H1 (cell line): ENCODE results near the gene PPP1R3F. TPM values are rescaled to one million over a fixed set of nuclear protein-coding genes. Genes with fewer than 3 reads are reported as not detected.
"Not testable (repeated sequence)": the region's sequence is repeated elsewhere in the genome, so short reads cannot be mapped to it uniquely, and the experiment has no call there.

ENCODE experiments used
- CTCF ChIA-PET: fragments of 300-600 bp; sonication (Branson Sonifier 250); formaldehyde crosslinking; loops from one replicate; lab custom pipeline; 2021; ENCODE audit not compliant: partially characterized antibody; lab: Charles Lee
- POLR2A ChIA-PET: fragments of 300-600 bp; sonication (Branson Sonifier 250); formaldehyde crosslinking; loops from one replicate; lab custom pipeline; 2021; ENCODE audit warnings: inconsistent platforms; ENCODE audit not compliant: partially characterized antibody; lab: Charles Lee
- DNase-seq, 2 experiments: peaks; one replicate each; pipeline versions ENCODE4 v3.0.0 to v3.0.0-alpha.2; 2010 to 2022; ENCODE audit warnings: low spot score in 2 of 2, low read depth in 1 of 2, mixed read lengths in 1 of 2
- FAIRE-seq: peaks from 2 replicates; lab custom pipeline; 2011; peaks lifted over from hg19 to GRCh38; lab: Jason Lieb, UNC
- H2AFZ ChIP-seq: 2 replicates; pipeline ENCODE4 v1.8.1; 2012; ENCODE audit warnings: low read length, inconsistent platforms
- H2AK5ac ChIP-seq: 2 replicates; pipeline ENCODE4 v1.6.1; 2013; ENCODE audit warnings: low read depth, low read length
- H2BK120ac ChIP-seq: replicated peaks from 2 replicates; pipeline ENCODE3; 2013; ENCODE audit warnings: low read depth, low read length, inconsistent platforms
- H2BK12ac ChIP-seq: 2 replicates; pipeline ENCODE4 v1.6.1; 2013; ENCODE audit warnings: low read depth, low read length
- H2BK15ac ChIP-seq: 2 replicates; pipeline ENCODE4 v1.6.1; 2013; ENCODE audit warnings: low read length
- H2BK20ac ChIP-seq: 2 replicates; pipeline ENCODE4 v1.6.1; 2013; ENCODE audit warnings: low read length
- H2BK5ac ChIP-seq: 2 replicates; pipeline ENCODE4 v1.6.1; 2013; ENCODE audit warnings: low read depth, low read length
- H3K14ac ChIP-seq: 2 replicates; pipeline ENCODE4 v1.6.1; 2013; ENCODE audit warnings: inconsistent platforms; ENCODE audit not compliant: insufficient read length
- H3K18ac ChIP-seq: 2 replicates; pipeline ENCODE4 v1.6.1; 2013; ENCODE audit warnings: low read length; ENCODE audit errors: extremely low read depth
- H3K23ac ChIP-seq: 2 replicates; pipeline ENCODE4 v1.6.1; 2013; ENCODE audit warnings: inconsistent platforms; ENCODE audit not compliant: insufficient read length
- H3K23me2 ChIP-seq: 2 replicates; pipeline ENCODE4 v1.6.1; 2013; ENCODE audit warnings: low read depth, low read length
- H3K27ac ChIP-seq: 2 replicates; pipeline ENCODE4 v1.6.1; 2011; ENCODE audit warnings: low read depth, low read length, inconsistent platforms
- H3K27me3 ChIP-seq, 4 experiments: replicated peaks in 1 of 4; 1 replicate in 1 of 4; 2 replicates in 3 of 4; pipeline versions ENCODE4 v1.6.1 to v1.8.1; 2011 to 2013; ENCODE audit warnings: low read length in 3 of 4, mild to moderate bottlenecking in 3 of 4, inconsistent platforms in 2 of 4, mixed read lengths in 2 of 4, moderate library complexity in 1 of 4; ENCODE audit not compliant: control insufficient read depth in 3 of 4, insufficient read depth in 3 of 4; ENCODE audit errors: extremely low read depth in 1 of 4
- H3K36me3 ChIP-seq, 4 experiments: 2 replicates each; pipeline versions ENCODE4 v1.6.1 to v1.8.1; 2011 to 2013; ENCODE audit warnings: mild to moderate bottlenecking in 4 of 4, low read length in 3 of 4, moderate library complexity in 2 of 4, control low read depth in 1 of 4, inconsistent platforms in 1 of 4; ENCODE audit not compliant: insufficient read depth in 4 of 4, control insufficient read depth in 2 of 4
- H3K4ac ChIP-seq: replicated peaks from 2 replicates; pipeline ENCODE3; 2013; ENCODE audit warnings: low read length, low read depth, mixed read lengths, inconsistent platforms; ENCODE audit not compliant: insufficient read length
- H3K4me1 ChIP-seq, 4 experiments: replicated peaks in 1 of 4; 1 replicate in 1 of 4; 2 replicates in 3 of 4; pipeline versions ENCODE4 v1.6.1 to v1.8.1; 2011 to 2013; ENCODE audit warnings: low read length in 3 of 4, inconsistent platforms in 2 of 4, mixed read lengths in 1 of 4; ENCODE audit not compliant: insufficient read depth in 4 of 4, control insufficient read depth in 3 of 4
- H3K4me2 ChIP-seq, 2 experiments: 2 replicates each; pipeline versions ENCODE4 v1.6.1 to v1.8.1; 2011 to 2013; ENCODE audit warnings: low read depth in 2 of 2, low read length in 2 of 2, control low read depth in 1 of 2, inconsistent platforms in 1 of 2, mild to moderate bottlenecking in 1 of 2; ENCODE audit not compliant: insufficient read depth in 1 of 2
- H3K4me3 ChIP-seq, 4 experiments: fragments of 200-600, 300-600 bp in 1 of 4; sonication (generic), shearing (Covaris generic), sonication (Bioruptor Twin) in 1 of 4; 2 replicates each; pipeline versions ENCODE4 v1.5.1 to v1.8.1; 2011 to 2016; ENCODE audit warnings: low read length in 4 of 4, low read depth in 3 of 4, control low read depth in 2 of 4, inconsistent platforms in 2 of 4, mild to moderate bottlenecking in 2 of 4, mixed read lengths in 1 of 4, moderate library complexity in 1 of 4; ENCODE audit not compliant: insufficient read depth in 2 of 4; ENCODE audit errors: extremely low read depth in 1 of 4
- H3K56ac ChIP-seq: replicated peaks from 2 replicates; pipeline ENCODE3; 2013; ENCODE audit warnings: low read depth, mild to moderate bottlenecking, mixed read lengths, low read length, inconsistent platforms; ENCODE audit not compliant: insufficient read length
- H3K79me1 ChIP-seq: 2 replicates; pipeline ENCODE4 v1.6.1; 2013; ENCODE audit warnings: low read depth, low read length, control low read depth
- H3K79me2 ChIP-seq, 2 experiments: 2 replicates each; pipeline versions ENCODE4 v1.6.1 to v1.8.1; 2012 to 2013; ENCODE audit warnings: low read length in 2 of 2, mild to moderate bottlenecking in 2 of 2, inconsistent platforms in 1 of 2; ENCODE audit not compliant: insufficient read depth in 2 of 2, control insufficient read depth in 1 of 2
- H3K9ac ChIP-seq, 4 experiments: replicated peaks in 1 of 4; 1 replicate in 1 of 4; 2 replicates in 3 of 4; pipeline versions ENCODE4 v1.6.1 to v1.8.1; 2011 to 2013; ENCODE audit warnings: low read depth in 3 of 4, low read length in 3 of 4, control low read depth in 2 of 4, mild to moderate bottlenecking in 2 of 4, moderate library complexity in 2 of 4, inconsistent platforms in 1 of 4; ENCODE audit errors: extremely low read depth in 1 of 4
- H3K9me3 ChIP-seq, 2 experiments: 2 replicates each; pipeline versions ENCODE4 v1.6.1 to v1.8.1; 2012 to 2013; ENCODE audit warnings: mild to moderate bottlenecking in 2 of 2, moderate library complexity in 2 of 2, control low read depth in 1 of 2, inconsistent platforms in 1 of 2, low read depth in 1 of 2, low read length in 1 of 2, mixed read lengths in 1 of 2; ENCODE audit not compliant: insufficient read depth in 2 of 2
- H4K20me1 ChIP-seq, 2 experiments: replicated peaks in 1 of 2; 2 replicates each; pipeline versions ENCODE3 to v1.8.1; 2011 to 2013; ENCODE audit warnings: inconsistent platforms in 2 of 2, low read length in 2 of 2, mild to moderate bottlenecking in 1 of 2; ENCODE audit not compliant: insufficient read depth in 2 of 2, control insufficient read depth in 1 of 2
- H4K5ac ChIP-seq: 2 replicates; pipeline ENCODE4 v1.6.1; 2013; ENCODE audit warnings: low read length, low read depth, mixed read lengths, inconsistent platforms; ENCODE audit not compliant: insufficient read length
- H4K8ac ChIP-seq: 2 replicates; pipeline ENCODE4 v1.8.0; 2013; ENCODE audit warnings: mild to moderate bottlenecking, moderate library complexity, low read length, inconsistent platforms; ENCODE audit not compliant: insufficient read depth; ENCODE audit errors: extremely low read depth
- H4K91ac ChIP-seq: replicated peaks from 2 replicates; pipeline ENCODE3; 2013; ENCODE audit warnings: low read length, mixed read lengths, inconsistent platforms; ENCODE audit not compliant: insufficient read length
- WGBS, 2 experiments: shearing (Covaris generic) in 1 of 2; methylation state at CpG; one replicate each; pipeline versions ENCODE4 v1.1.6 to v1.1.7; 2013 to 2015; ENCODE audit warnings: low lambda C conversion rate in 2 of 2, mixed read lengths in 2 of 2, inconsistent platforms in 1 of 2, low coverage in 1 of 2, missing lambda C conversion rate in 1 of 2; ENCODE audit not compliant: insufficient replicate concordance in 2 of 2, insufficient coverage in 1 of 2, insufficient read length in 1 of 2; ENCODE audit errors: extremely low coverage in 1 of 2, missing lambda C conversion rate in 1 of 2; 5-methylcytosine and 5-hydroxymethylcytosine counted together
- polyA plus RNA-seq, 7 experiments: library from polyadenylated mRNA; depleted of rRNA in 3 of 7; stranded (reverse) in 5 of 7; unstranded in 2 of 7; fragments of >200 nt in 5 of 7; fragments of 200-250 nt in 2 of 7; gene quantifications; 1 replicate in 5 of 7; 2 replicates in 1 of 7; 4 replicates in 1 of 7; pipeline versions ENCODE4 v1.2.1 to v1.2.3, GENCODE V29; 2011 to 2013; ENCODE audit warnings: missing spikeins in 2 of 7, mixed read lengths in 2 of 7
- total RNA-seq: library from RNA; stranded (reverse); fragmentation: NEBNext Ultra II Directional; extraction: Animal tissue kit (Norgen Biotek cat#: 25700); gene quantifications from 2 replicates; pipeline ENCODE4 v1.2.1, GENCODE V29; 2021

The PPP1R3F gene
- total and polyA plus RNA-seq, 2 of the 8 experiments (the other 6 are each of a cell fraction or from before 2014, with no cell fraction given) = 5.1 to 6.8 TPM

DNA sequence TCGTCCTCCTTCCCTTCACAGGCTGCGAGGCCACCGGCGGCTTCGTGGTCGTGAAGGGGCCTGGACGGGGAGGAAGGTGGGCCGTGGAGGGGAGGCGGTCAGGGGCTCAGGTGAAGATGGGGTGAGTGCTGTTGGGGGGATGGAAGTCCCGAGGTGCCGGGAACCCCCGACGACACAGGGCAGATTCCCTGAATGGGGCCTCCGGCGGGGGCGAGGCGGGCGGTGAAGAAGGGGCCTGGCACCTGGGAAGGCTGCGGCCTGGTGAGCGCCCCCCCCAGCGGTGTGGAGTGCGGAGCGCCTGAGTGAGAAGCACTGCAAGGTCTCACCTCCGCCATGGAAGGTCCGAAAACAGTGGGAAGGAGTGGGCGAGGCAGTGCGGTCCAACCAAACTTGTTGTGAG, 52.7 kb downstream of the PPP1R3F start:
- H4K20me1 ChIP-seq, H3K79me1 ChIP-seq, POLR2A ChIA-PET, H3K4me2 ChIP-seq, H3K36me3 ChIP-seq, H2AK5ac ChIP-seq, H2BK5ac ChIP-seq, H2BK120ac ChIP-seq, H3K9ac ChIP-seq, DNase-seq, H2BK15ac ChIP-seq, CTCF ChIA-PET, H3K9me3 ChIP-seq, H3K18ac ChIP-seq, H4K8ac ChIP-seq, H2BK20ac ChIP-seq, H3K4ac ChIP-seq, H3K56ac ChIP-seq, H3K14ac ChIP-seq, H4K5ac ChIP-seq, H2AFZ ChIP-seq, H3K27me3 ChIP-seq, H3K23me2 ChIP-seq, H3K23ac ChIP-seq, H3K79me2 ChIP-seq, FAIRE-seq, H3K27ac ChIP-seq, H2BK12ac ChIP-seq, H3K4me1 ChIP-seq, H3K4me3 ChIP-seq, H4K91ac ChIP-seq: not testable (repeated sequence)
- WGBS, 2 experiments = no CpG with 5 or more reads among the region's 27 CpGs

DNA sequence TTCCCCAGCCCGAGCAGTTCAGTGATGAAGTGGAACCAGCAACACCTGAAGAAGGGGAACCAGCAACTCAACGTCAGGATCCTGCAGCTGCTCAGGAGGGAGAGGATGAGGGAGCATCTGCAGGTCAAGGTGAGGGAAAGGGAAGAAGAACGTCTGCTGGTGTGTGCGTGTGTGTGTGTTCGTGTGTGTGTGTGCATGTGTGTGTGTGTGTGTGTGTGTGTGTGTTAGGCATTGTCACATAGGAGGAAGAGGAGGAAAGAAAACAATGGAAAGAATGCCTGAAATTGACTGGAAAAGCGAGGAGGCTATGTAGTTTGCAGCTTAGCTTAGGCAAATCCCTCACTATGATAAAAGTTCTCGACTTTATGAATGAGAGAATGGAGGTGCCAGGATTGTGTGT, 54.1 kb downstream of the PPP1R3F start:
- H4K8ac ChIP-seq, H3K36me3 ChIP-seq, H3K27ac ChIP-seq, H3K79me1 ChIP-seq, H2BK120ac ChIP-seq, FAIRE-seq, H3K4me1 ChIP-seq, H3K23me2 ChIP-seq, H3K9me3 ChIP-seq, H3K79me2 ChIP-seq, H3K27me3 ChIP-seq, H3K4me2 ChIP-seq, H2AFZ ChIP-seq, H2BK20ac ChIP-seq, H3K4ac ChIP-seq, H4K5ac ChIP-seq, H3K18ac ChIP-seq, H3K23ac ChIP-seq, CTCF ChIA-PET, H3K14ac ChIP-seq, H4K91ac ChIP-seq, H2AK5ac ChIP-seq, H3K9ac ChIP-seq, H3K4me3 ChIP-seq, H2BK5ac ChIP-seq, H2BK12ac ChIP-seq, H2BK15ac ChIP-seq, POLR2A ChIA-PET, DNase-seq, H3K56ac ChIP-seq, H4K20me1 ChIP-seq: not testable (repeated sequence)
- WGBS, 2 experiments = 82% methylated on average over 2 of the region's 7 CpGs; no CpG with 5 or more reads in 1 of the 2 experiments
